Endothelial cell of umbilical vein (primary cell): Measurements from ENCODE around the gene PSTK.

Source experiments
- EZH2 ChIP-seq: IDR thresholded peaks from 2 replicates; pipeline ENCODE4 v1.6.1; 2012; ENCODE audit warnings: borderline replicate concordance, low read depth, mild to moderate bottlenecking, moderate library complexity, low read length, inconsistent platforms; ENCODE audit not compliant: severe bottlenecking
- FOS ChIP-seq: IDR thresholded peaks from 2 replicates; pipeline ENCODE4 v1.6.1; 2011; ENCODE audit warnings: mild to moderate bottlenecking, low read length, moderate library complexity, borderline replicate concordance; ENCODE audit not compliant: insufficient read depth
- MYC ChIP-seq: IDR thresholded peaks from one replicate; pipeline ENCODE4 v1.6.1; 2011; ENCODE audit warnings: mild to moderate bottlenecking, low read depth, low read length
- POLR2A ChIP-seq: IDR thresholded peaks from 2 replicates; pipeline ENCODE4 v1.6.1; 2012; ENCODE audit warnings: low read depth, mild to moderate bottlenecking, control low read depth, low read length
- POLR2AphosphoS5 ChIP-seq: IDR thresholded peaks from 2 replicates; pipeline ENCODE4 v1.6.1; 2012; ENCODE audit warnings: low read depth, mild to moderate bottlenecking, control low read depth, low read length, moderate library complexity; ENCODE audit not compliant: insufficient read depth
- TF ChIP-seq, protein P1 (sequence below), 2 donors: IDR thresholded peaks; 1 replicate in 1 of 2; 2 replicates in 1 of 2; pipeline ENCODE4 v1.5.1; 2011; ENCODE audit warnings: low read length in 2 of 2, mild to moderate bottlenecking in 2 of 2, moderate library complexity in 2 of 2, control low read depth in 1 of 2, inconsistent platforms in 1 of 2, low read depth in 1 of 2; ENCODE audit not compliant: insufficient read depth in 1 of 2; ENCODE audit errors: extremely low read depth in 1 of 2
- TF ChIP-seq, protein P2 (sequence below): IDR thresholded peaks from 2 replicates; pipeline ENCODE4 v1.6.1; 2011; ENCODE audit not compliant: insufficient read depth, insufficient read length

DNA sequence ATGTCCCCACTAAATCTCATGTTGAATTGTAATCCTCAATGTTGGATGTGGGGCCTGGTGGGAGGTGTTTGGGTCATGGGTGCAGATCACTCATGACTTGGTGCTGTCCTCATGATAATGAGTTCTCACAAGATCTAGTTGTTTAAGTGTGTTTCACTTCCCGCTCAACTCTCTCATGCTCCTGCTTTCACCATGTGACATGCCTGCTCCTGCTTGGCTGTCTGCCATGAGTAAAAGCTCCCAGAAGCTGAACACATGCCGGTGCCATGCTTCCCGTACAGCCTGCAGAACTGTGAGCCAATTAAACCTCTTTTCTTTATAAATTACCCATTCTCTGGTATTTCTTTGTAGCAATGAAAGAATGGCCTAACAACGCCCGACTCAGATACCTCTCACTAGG lies 6.2 kb upstream of the PSTK start:
- TF ChIP-seq, protein P1, sequence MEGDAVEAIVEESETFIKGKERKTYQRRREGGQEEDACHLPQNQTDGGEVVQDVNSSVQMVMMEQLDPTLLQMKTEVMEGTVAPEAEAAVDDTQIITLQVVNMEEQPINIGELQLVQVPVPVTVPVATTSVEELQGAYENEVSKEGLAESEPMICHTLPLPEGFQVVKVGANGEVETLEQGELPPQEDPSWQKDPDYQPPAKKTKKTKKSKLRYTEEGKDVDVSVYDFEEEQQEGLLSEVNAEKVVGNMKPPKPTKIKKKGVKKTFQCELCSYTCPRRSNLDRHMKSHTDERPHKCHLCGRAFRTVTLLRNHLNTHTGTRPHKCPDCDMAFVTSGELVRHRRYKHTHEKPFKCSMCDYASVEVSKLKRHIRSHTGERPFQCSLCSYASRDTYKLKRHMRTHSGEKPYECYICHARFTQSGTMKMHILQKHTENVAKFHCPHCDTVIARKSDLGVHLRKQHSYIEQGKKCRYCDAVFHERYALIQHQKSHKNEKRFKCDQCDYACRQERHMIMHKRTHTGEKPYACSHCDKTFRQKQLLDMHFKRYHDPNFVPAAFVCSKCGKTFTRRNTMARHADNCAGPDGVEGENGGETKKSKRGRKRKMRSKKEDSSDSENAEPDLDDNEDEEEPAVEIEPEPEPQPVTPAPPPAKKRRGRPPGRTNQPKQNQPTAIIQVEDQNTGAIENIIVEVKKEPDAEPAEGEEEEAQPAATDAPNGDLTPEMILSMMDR (IDR thresholded peaks at IDR 0.05; ENCODE audit: extremely low read depth in 1 of 2, insufficient read depth in 1 of 2, low read depth in 1 of 2, low read length in 2 of 2): no peak
- TF ChIP-seq POLR2AphosphoS5: no peak
- no peak for TF ChIP-seq POLR2A
- no peak for TF ChIP-seq EZH2
- TF ChIP-seq, protein P2, sequence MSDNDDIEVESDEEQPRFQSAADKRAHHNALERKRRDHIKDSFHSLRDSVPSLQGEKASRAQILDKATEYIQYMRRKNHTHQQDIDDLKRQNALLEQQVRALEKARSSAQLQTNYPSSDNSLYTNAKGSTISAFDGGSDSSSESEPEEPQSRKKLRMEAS: no peak
- no peak for TF ChIP-seq FOS
- no peak for TF ChIP-seq MYC
